HEK293T (cell line): ENCODE results near the gene TRIM66.
"Not testable (repeated sequence)": the region's sequence is repeated elsewhere in the genome, so short reads cannot be mapped to it uniquely, and the experiment has no call there.

ENCODE experiments used
- CTCF ChIA-PET: fragments of 350-600 bp; formaldehyde crosslinking; extraction: SDS; loops from one replicate; lab custom pipeline; 2021; ENCODE audit warnings: antibody characterized with exemption, inconsistent platforms; lab: Yijun Ruan, JAX
- POLR2A ChIA-PET: fragments of 350-600 bp; formaldehyde crosslinking; extraction: SDS; loops from one replicate; lab custom pipeline; 2020; ENCODE audit warnings: antibody characterized with exemption, inconsistent platforms; lab: Yijun Ruan, JAX
- DNase-seq: peaks from one replicate; pipeline ENCODE4 v3.0.0; 2012; ENCODE audit warnings: mixed read lengths; ENCODE audit errors: extremely low spot score
- ARNT ChIP-seq: fragments of 450-650 bp; IDR thresholded peaks from 2 replicates; pipeline ENCODE4 v1.6.1; 2017; ENCODE audit warnings: mild to moderate bottlenecking
- BHLHE40 ChIP-seq: fragments of 450-650 bp; IDR thresholded peaks from 2 replicates; pipeline ENCODE4 v1.6.1; 2016; ENCODE audit warnings: mild to moderate bottlenecking, moderate library complexity, borderline replicate concordance
- CTBP1 ChIP-seq: fragments of 450-650 bp; IDR thresholded peaks from 2 replicates; pipeline ENCODE4 v1.6.1; 2016; ENCODE audit warnings: borderline replicate concordance
- ELF4 ChIP-seq: fragments of 450-650 bp; IDR thresholded peaks from 2 replicates; pipeline ENCODE4 v1.6.1; 2017; ENCODE audit warnings: antibody characterized with exemption
- FOXA1 ChIP-seq: fragments of 450-650 bp; IDR thresholded peaks from 2 replicates; pipeline ENCODE4 v1.6.1; 2016; ENCODE audit warnings: mild to moderate bottlenecking
- FOXK2 ChIP-seq: fragments of 450-650 bp; IDR thresholded peaks from 2 replicates; pipeline ENCODE4 v1.6.1; 2016; ENCODE audit warnings: mild to moderate bottlenecking
- FOXM1 ChIP-seq: fragments of 450-650 bp; IDR thresholded peaks from 2 replicates; pipeline ENCODE4 v1.6.1; 2017; ENCODE audit warnings: mild to moderate bottlenecking, borderline replicate concordance
- HDGF ChIP-seq: fragments of 450-650 bp; IDR thresholded peaks from 2 replicates; pipeline ENCODE4 v1.6.1; 2017; ENCODE audit warnings: antibody characterized with exemption, borderline replicate concordance
- L3MBTL2 ChIP-seq: fragments of 450-650 bp; conservative IDR thresholded peaks from 2 replicates; pipeline ENCODE4 v1.6.1; 2016; ENCODE audit warnings: mild to moderate bottlenecking
- LEF1 ChIP-seq: fragments of 450-650 bp; IDR thresholded peaks from 2 replicates; pipeline ENCODE4 v1.6.1; 2017; ENCODE audit warnings: mild to moderate bottlenecking, borderline replicate concordance
- NFRKB ChIP-seq: fragments of 450-650 bp; IDR thresholded peaks from 2 replicates; pipeline ENCODE4 v1.6.1; 2016; ENCODE audit warnings: mild to moderate bottlenecking, moderate library complexity
- PKNOX1 ChIP-seq: fragments of 450-650 bp; IDR thresholded peaks from 2 replicates; pipeline ENCODE4 v1.6.1; 2016
- SP1 ChIP-seq: fragments of 450-650 bp; IDR thresholded peaks from 2 replicates; pipeline ENCODE4 v1.6.1; 2017
- SUZ12 ChIP-seq: fragments of 450-650 bp; IDR thresholded peaks from 2 replicates; pipeline ENCODE4 v1.6.1; 2016; ENCODE audit warnings: mild to moderate bottlenecking
- TARDBP ChIP-seq: fragments of 450-650 bp; IDR thresholded peaks from 2 replicates; pipeline ENCODE4 v1.6.1; 2016
- ZNF384 ChIP-seq: fragments of 450-650 bp; IDR thresholded peaks from 2 replicates; pipeline ENCODE4 v1.6.1; 2016

The TRIM66 gene

GRCh38 chr11:8674859-8675258, 7.6 kb downstream of the TRIM66 start:
- ChIA-PET POLR2A (interaction anchor here (4.6 kb wide), 1 partner anchor 8 kb away, joined by 36 read pairs; the partner anchor contains the start of genes RPL27A and TRIM66), CTCF (no interaction called here)
- DNase-seq = no peak
- TF ChIP-seq CTBP1 = no peak
- TF ChIP-seq HDGF = no peak
- no peak for TF ChIP-seq L3MBTL2
- TF ChIP-seq ZNF384 = no peak
- TF ChIP-seq FOXA1 = no peak
- no peak for TF ChIP-seq FOXM1
- TF ChIP-seq NFRKB = no peak
- TF ChIP-seq LEF1 = no peak

- no peak for DNase-seq
- ChIA-PET CTCF (no interaction called here), POLR2A (interaction anchor here (4.6 kb wide), 1 partner anchor 10 kb away, joined by 36 read pairs; the partner anchor contains the start of genes RPL27A and TRIM66)
- TF ChIP-seq FOXK2 (no peak), PKNOX1 (no peak), TARDBP (no peak), BHLHE40 (no peak), FOXA1 (no peak), LEF1 (no peak)
Measured at GRCh38 chr11:8672346-8672745, 10.1 kb downstream of the TRIM66 start.

GRCh38 chr11:8671651-8672062, 10.8 kb downstream of the TRIM66 start:
- CTCF ChIA-PET = no interaction called here
- TF ChIP-seq BHLHE40 = no peak
- no peak for DNase-seq
- POLR2A ChIA-PET = interaction anchor here (0.7 to 4.6 kb wide), 3 partner anchors 11 to 17 kb away, joined by 3 to 36 read pairs (median 5); partner anchors contain the start of genes RPL27A and TRIM66

GRCh38 chr11:8671193-8671612, 11.3 kb downstream of the TRIM66 start:
- POLR2A ChIA-PET = interaction anchor here (0.7 to 4.6 kb wide), 3 partner anchors 10 to 17 kb away, joined by 3 to 36 read pairs (median 5); partner anchors contain the start of genes RPL27A and TRIM66
- DNase-seq = no peak
- CTCF ChIA-PET = no interaction called here
- no peak for TF ChIP-seq TARDBP
- no peak for TF ChIP-seq ZNF384
- no peak for TF ChIP-seq CTBP1
- no peak for TF ChIP-seq ARNT
- TF ChIP-seq NFRKB = no peak
- no peak for TF ChIP-seq PKNOX1

GRCh38 chr11:8670081-8670480, 12.4 kb downstream of the TRIM66 start:
- CTCF ChIA-PET, DNase-seq, POLR2A ChIA-PET: not testable (repeated sequence)

- TF ChIP-seq HDGF (no peak), NFRKB (no peak), FOXA1 (no peak), SP1 (no peak), LEF1 (no peak), FOXM1 (no peak), FOXK2 (no peak), ZNF384 (no peak), CTBP1 (no peak), PKNOX1 (no peak), SUZ12 (no peak), L3MBTL2 (no peak), ELF4 (no peak)
- POLR2A ChIA-PET = interaction anchor here (1.9 kb wide), 1 partner anchor 17 kb away, joined by 6 read pairs; the partner anchor contains the start of genes RPL27A and TRIM66
- CTCF ChIA-PET = no interaction called here
- DNase-seq = no peak
Measured at GRCh38 chr11:8665222-8665621, 17.2 kb downstream of the TRIM66 start.

GRCh38 chr11:8661001-8661795, 21.3 kb downstream of the TRIM66 start:
- ChIA-PET CTCF (no interaction called here), POLR2A (interaction anchor here (1.0 to 1.2 kb wide), 2 partner anchors 10 to 21 kb away, joined by 3 read pairs; partner anchors contain the start of genes RPL27A and TRIM66)
- DNase-seq = no peak
- no peak for TF ChIP-seq ARNT
- TF ChIP-seq BHLHE40 = no peak
- TF ChIP-seq SP1 = no peak
- TF ChIP-seq TARDBP = no peak
- no peak for TF ChIP-seq FOXK2
- no peak for TF ChIP-seq CTBP1
- TF ChIP-seq L3MBTL2 = no peak
- no peak for TF ChIP-seq FOXA1
- no peak for TF ChIP-seq NFRKB
- no peak for TF ChIP-seq PKNOX1
- TF ChIP-seq FOXM1 = no peak
- TF ChIP-seq LEF1 = no peak
- TF ChIP-seq HDGF = no peak
- TF ChIP-seq SUZ12 = no peak
- TF ChIP-seq ELF4 = no peak
- TF ChIP-seq ZNF384 = no peak
